Measurements from ENCODE around the gene BTNL2.

- TF ChIP-seq, protein P1, sequence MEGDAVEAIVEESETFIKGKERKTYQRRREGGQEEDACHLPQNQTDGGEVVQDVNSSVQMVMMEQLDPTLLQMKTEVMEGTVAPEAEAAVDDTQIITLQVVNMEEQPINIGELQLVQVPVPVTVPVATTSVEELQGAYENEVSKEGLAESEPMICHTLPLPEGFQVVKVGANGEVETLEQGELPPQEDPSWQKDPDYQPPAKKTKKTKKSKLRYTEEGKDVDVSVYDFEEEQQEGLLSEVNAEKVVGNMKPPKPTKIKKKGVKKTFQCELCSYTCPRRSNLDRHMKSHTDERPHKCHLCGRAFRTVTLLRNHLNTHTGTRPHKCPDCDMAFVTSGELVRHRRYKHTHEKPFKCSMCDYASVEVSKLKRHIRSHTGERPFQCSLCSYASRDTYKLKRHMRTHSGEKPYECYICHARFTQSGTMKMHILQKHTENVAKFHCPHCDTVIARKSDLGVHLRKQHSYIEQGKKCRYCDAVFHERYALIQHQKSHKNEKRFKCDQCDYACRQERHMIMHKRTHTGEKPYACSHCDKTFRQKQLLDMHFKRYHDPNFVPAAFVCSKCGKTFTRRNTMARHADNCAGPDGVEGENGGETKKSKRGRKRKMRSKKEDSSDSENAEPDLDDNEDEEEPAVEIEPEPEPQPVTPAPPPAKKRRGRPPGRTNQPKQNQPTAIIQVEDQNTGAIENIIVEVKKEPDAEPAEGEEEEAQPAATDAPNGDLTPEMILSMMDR (IDR thresholded peaks at IDR 0.05; ENCODE audit: poor library complexity), result no peak
- no peak for TF ChIP-seq EZH2 (IDR thresholded peaks at IDR 0.05; ENCODE audit: borderline replicate concordance)
These were observed 37.3 kb downstream of the BTNL2 start for GRCh38 chr6:32369660-32370059.

All from hepatocyte (in vitro differentiated cells).